Lower lobe of right lung (tissue), 2 donors: ENCODE results near the gene HAO1. TPM values are rescaled to one million over a fixed set of nuclear protein-coding genes. Genes with fewer than 3 reads are reported as not detected.

Source experiments
- ATAC-seq, 2 donors: fragments of 200-7000 bp; cut with Tn5 transposase; one replicate each; pipeline ENCODE4 v1.9.1; 2020 to 2022; ENCODE audit warnings: mild to moderate bottlenecking in 2 of 2, moderate library complexity in 2 of 2
- DNase-seq: peaks from one replicate; pipeline ENCODE4 v3.0.0-alpha.2; 2020
- H3K27ac ChIP-seq: fragments of 200-600 bp; one replicate; pipeline ENCODE4 v1.8.0; 2022
- H3K27me3 ChIP-seq: fragments of 200-600 bp; one replicate; pipeline ENCODE4 v1.8.0; 2022; ENCODE audit warnings: low read depth
- H3K36me3 ChIP-seq: fragments of 200-600 bp; one replicate; pipeline ENCODE4 v1.8.0; 2022; ENCODE audit warnings: mild to moderate bottlenecking
- H3K4me1 ChIP-seq: fragments of 200-600 bp; one replicate; pipeline ENCODE4 v1.8.0; 2022
- H3K4me3 ChIP-seq: fragments of 200-600 bp; one replicate; pipeline ENCODE4 v1.8.0; 2022; ENCODE audit warnings: mild to moderate bottlenecking
- H3K9me3 ChIP-seq: fragments of 200-600 bp; one replicate; pipeline ENCODE4 v1.8.0; 2022
- CTCF ChIP-seq: fragments of 200-600 bp; IDR thresholded peaks from one replicate; pipeline ENCODE4 v1.8.0; 2022; ENCODE audit warnings: antibody characterized with exemption, mild to moderate bottlenecking
- intact Hi-C: fragments of 100-400 bp; cut with DNase I; formaldehyde crosslinking; loops from one replicate; pipeline ENCODE4 v1.11.0; 2022
- total RNA-seq: library from RNA; stranded (reverse); fragmentation: NEBNext Ultra II Directional; extraction: Animal tissue kit (Norgen Biotek cat#: 25700); gene quantifications from one replicate; pipeline ENCODE4 v1.2.1, GENCODE V29; 2021
- donor health status: DM: no; HTN: yes; CAD: no; lungs with severe emphysema.

Gene HAO1
- total RNA-seq, 1 donor from 2014 or later: not detected

GRCh38 chr20:7980332-7981046, 40.2 kb upstream of the HAO1 start:
- DNase-seq (no peak), ATAC-seq (no peak)
- intact Hi-C loops: no loop called here
- peaks cover 45% of the 10 kb centered on the region for H3K36me3 ChIP-seq
- H3K27ac ChIP-seq: no peak overlapping the region
- peak; percentile 42 for TF ChIP-seq CTCF
- H3K9me3 ChIP-seq: no peaks in the 10 kb centered on the region
- no peak overlapping the region for H3K4me3 ChIP-seq
- no peaks in the 10 kb centered on the region for H3K27me3 ChIP-seq
- H3K4me1 ChIP-seq: no peaks in the 10 kb centered on the region

GRCh38 chr20:7977709-7978108, 37.5 kb upstream of the HAO1 start:
- Histone ChIP-seq H3K27me3 (no peaks in the 10 kb centered on the region), H3K36me3 (peaks cover 28% of the 10 kb centered on the region), H3K9me3 (no peaks in the 10 kb centered on the region), H3K27ac (no peak overlapping the region), H3K4me1 (no peaks in the 10 kb centered on the region), H3K4me3 (no peak overlapping the region)
- no peak for TF ChIP-seq CTCF
- DNase-seq (no peak), ATAC-seq (no peak)
- intact Hi-C loops: no loop called here

- intact Hi-C loops: no loop called here
- no peak overlapping the region for H3K4me3 ChIP-seq
- H3K27ac ChIP-seq: no peak overlapping the region
- ATAC-seq: no peak
- no peaks in the 10 kb centered on the region for H3K27me3 ChIP-seq
- H3K4me1 ChIP-seq: no peaks in the 10 kb centered on the region
- no peak for TF ChIP-seq CTCF
- H3K9me3 ChIP-seq: no peaks in the 10 kb centered on the region
- no peak for DNase-seq
- H3K36me3 ChIP-seq: peaks cover 10% of the 10 kb centered on the region
Measured at GRCh38 chr20:7975851-7976414, 35.7 kb upstream of the HAO1 start.

- ATAC-seq: no peak
- Histone ChIP-seq H3K27me3 (no peaks in the 10 kb centered on the region), H3K9me3 (no peaks in the 10 kb centered on the region), H3K4me1 (no peaks in the 10 kb centered on the region), H3K27ac (no peak overlapping the region), H3K4me3 (no peak overlapping the region), H3K36me3 (peaks cover under 1% of the 10 kb centered on the region)
- intact Hi-C loops: no loop called here
- DNase-seq: no peak
- no peak for TF ChIP-seq CTCF
Measured at GRCh38 chr20:7974785-7975435, 34.7 kb upstream of the HAO1 start.

- no peaks in the 10 kb centered on the region for H3K4me1 ChIP-seq
- TF ChIP-seq CTCF: no peak
- H3K27me3 ChIP-seq: no peaks in the 10 kb centered on the region
- H3K27ac ChIP-seq: no peak overlapping the region
- no peak for DNase-seq
- intact Hi-C loops: no loop called here
- H3K9me3 ChIP-seq: no peaks in the 10 kb centered on the region
- H3K4me3 ChIP-seq: no peak overlapping the region
- no peak for ATAC-seq
- no peaks in the 10 kb centered on the region for H3K36me3 ChIP-seq
Measured at GRCh38 chr20:7971536-7972280, 31.4 kb upstream of the HAO1 start.
